NOMO-1 treated with dmso at 0.1 percent for 144 hours (cell line): ENCODE results near the gene TLCD2.
A peak's percentile ranks its signal among the peaks of the same experiment; 100 is the strongest.
"Not testable (repeated sequence)": the region's sequence is repeated elsewhere in the genome, so short reads cannot be mapped to it uniquely, and the experiment has no call there.

Experiments used
- DNase-seq: peaks from one replicate; lab custom pipeline; 2025; ENCODE audit not compliant: unreplicated experiment; lab: John Stamatoyannopoulos, UW

The TLCD2 gene

GRCh38 chr17:1736348-1737281, 26.4 kb upstream of the TLCD2 start:
- no peak for DNase-seq

- DNase-seq = no peak
Measured at GRCh38 chr17:1735834-1736347, 25.7 kb upstream of the TLCD2 start.

- DNase-seq = no peak
Measured at GRCh38 chr17:1735418-1735817, 25.2 kb upstream of the TLCD2 start.

- DNase-seq = no peak
Measured at GRCh38 chr17:1733759-1734158, 23.6 kb upstream of the TLCD2 start.

GRCh38 chr17:1732833-1733321, 22.7 kb upstream of the TLCD2 start:
- DNase-seq = no peak

- no peak for DNase-seq
Measured at GRCh38 chr17:1732241-1732832, 22.2 kb upstream of the TLCD2 start.

- no peak for DNase-seq
Measured at GRCh38 chr17:1731194-1731506, 21.0 kb upstream of the TLCD2 start.

GRCh38 chr17:1730326-1731193, 20.4 kb upstream of the TLCD2 start:
- DNase-seq = no peak

- DNase-seq = no peak
Measured at GRCh38 chr17:1729966-1730325, 19.8 kb upstream of the TLCD2 start.

GRCh38 chr17:1727876-1728630, 17.9 kb upstream of the TLCD2 start:
- no peak for DNase-seq

GRCh38 chr17:1727258-1727789, 17.1 kb upstream of the TLCD2 start:
- DNase-seq = no peak

GRCh38 chr17:1726626-1727257, 16.6 kb upstream of the TLCD2 start:
- DNase-seq = no peak

- DNase-seq = no peak
Measured at GRCh38 chr17:1725642-1726511, 15.7 kb upstream of the TLCD2 start.

GRCh38 chr17:1724869-1725641, 14.9 kb upstream of the TLCD2 start:
- no peak for DNase-seq

GRCh38 chr17:1724351-1724868, 14.2 kb upstream of the TLCD2 start, which contains the start of gene WDR81:
Gene WDR81, plus strand, starts transcription at chr17:1724704. Its CDS starts 256 bp downstream, at chr17:1724960.
- peak; percentile 85 for DNase-seq

GRCh38 chr17:1722022-1722421, 11.8 kb upstream of the TLCD2 start:
- not testable (repeated sequence) for DNase-seq

- no peak for DNase-seq
Measured at GRCh38 chr17:1720856-1721386, 10.7 kb upstream of the TLCD2 start.
